CD8-positive, alpha-beta memory T cell (primary cell): ENCODE results near the gene ZP1. TPM values are rescaled to one million over a fixed set of nuclear protein-coding genes. Genes with fewer than 3 reads are reported as not detected.

Source experiments
- CTCF ChIA-PET: fragments of 350-600 bp; sonication (Branson Sonifier 250); formaldehyde crosslinking; loops from one replicate; lab custom pipeline; 2021; ENCODE audit warnings: antibody characterized with exemption; lab: Charles Lee
- POLR2A ChIA-PET: fragments of 350-600 bp; sonication (Branson Sonifier 250); formaldehyde crosslinking; loops from one replicate; lab custom pipeline; 2021; ENCODE audit warnings: antibody characterized with exemption; lab: Charles Lee
- DNase-seq, 5 donors: peaks; one replicate each; pipeline versions ENCODE4 v3.0.0 to v3.0.0-alpha.2; 2020 to 2022; ENCODE audit warnings: mixed read lengths in 1 of 5
- H3K27ac ChIP-seq: one replicate; pipeline ENCODE4 v1.7.0; 2013; ENCODE audit warnings: low read depth, mild to moderate bottlenecking, low read length, moderate library complexity
- H3K27me3 ChIP-seq: 2 replicates; pipeline ENCODE4 v1.7.0; 2013; ENCODE audit warnings: low read length, mild to moderate bottlenecking; ENCODE audit not compliant: insufficient read depth, poor library complexity, severe bottlenecking
- H3K36me3 ChIP-seq: 2 replicates; pipeline ENCODE4 v1.7.0; 2013; ENCODE audit warnings: mild to moderate bottlenecking, low read length, moderate library complexity; ENCODE audit not compliant: insufficient read depth
- H3K4me1 ChIP-seq: 2 replicates; pipeline ENCODE4 v1.7.0; 2013; ENCODE audit warnings: mild to moderate bottlenecking, low read length, moderate library complexity; ENCODE audit not compliant: insufficient read depth
- H3K4me3 ChIP-seq: 2 replicates; pipeline ENCODE4 v1.7.0; 2013; ENCODE audit warnings: mild to moderate bottlenecking, low read length
- H3K9me3 ChIP-seq: 2 replicates; pipeline ENCODE4 v1.7.0; 2013; ENCODE audit warnings: mild to moderate bottlenecking, low read length
- H3K27ac Mint-ChIP-seq, 8 donors: one replicate each; pipeline ENCODE4 v1.8.0; 2020 to 2021; ENCODE audit warnings: mixed read lengths in 8 of 8, mild to moderate bottlenecking in 6 of 8, inconsistent platforms in 3 of 8, moderate library complexity in 3 of 8
- H3K27me3 Mint-ChIP-seq, 2 donors: one replicate each; pipeline ENCODE4 v1.8.0; 2020 to 2021; ENCODE audit warnings: mixed read lengths in 2 of 2, mild to moderate bottlenecking in 1 of 2, moderate library complexity in 1 of 2
- H3K36me3 Mint-ChIP-seq, 3 donors: one replicate each; pipeline ENCODE4 v1.8.0; 2020 to 2021; ENCODE audit warnings: mixed read lengths in 3 of 3, inconsistent platforms in 1 of 3, mild to moderate bottlenecking in 1 of 3
- H3K4me1 Mint-ChIP-seq, 3 donors: one replicate each; pipeline ENCODE4 v1.8.0; 2020 to 2021; ENCODE audit warnings: mixed read lengths in 3 of 3, inconsistent platforms in 1 of 3, mild to moderate bottlenecking in 1 of 3
- H3K4me3 Mint-ChIP-seq, 7 donors: one replicate each; pipeline ENCODE4 v1.8.0; 2020 to 2021; ENCODE audit warnings: mixed read lengths in 7 of 7, mild to moderate bottlenecking in 6 of 7, moderate library complexity in 4 of 7, inconsistent platforms in 2 of 7
- H3K9me3 Mint-ChIP-seq, 5 donors: one replicate each; pipeline ENCODE4 v1.8.0; 2020 to 2022; ENCODE audit warnings: mixed read lengths in 5 of 5, mild to moderate bottlenecking in 3 of 5, moderate library complexity in 2 of 5, inconsistent platforms in 1 of 5
- polyA plus RNA-seq: library from polyadenylated mRNA; unstranded; fragments of 300-500 nt; fragmentation: Illumina TruSeq; gene quantifications from one replicate; pipeline ENCODE4 v1.2.3, GENCODE V29; 2021
- total RNA-seq, 2 experiments: library from RNA; stranded (reverse); gene quantifications; one replicate each; pipeline ENCODE4 v1.2.3, GENCODE V29; 2021

The ZP1 gene
- total and polyA plus RNA-seq, 3 experiments from 2014 or later = 0.22 TPM; not detected in 2

- H3K4me3 ChIP-seq = no peak overlapping the region
- peaks cover 29% of the 10 kb centered on the region for H3K4me1 ChIP-seq
- Mint-ChIP-seq H3K9me3 (no peaks in the 10 kb centered on the region), H3K36me3 (peaks cover 0 to 5% (median 0%) of the 10 kb centered on the region in 3 donors), H3K27ac (peak overlapping the region in 5 of 8 donors; percentile 26 to 84 (median 70)), H3K4me1 (peaks cover 19 to 53% (median 42%) of the 10 kb centered on the region in 3 donors), H3K27me3 (peaks cover 1 to 8% of the 10 kb centered on the region in 2 donors), H3K4me3 (peak overlapping the region in 1 of 7 donors; percentile 51)
- no peaks in the 10 kb centered on the region for H3K27me3 ChIP-seq
- H3K9me3 ChIP-seq = no peaks in the 10 kb centered on the region
- no peaks in the 10 kb centered on the region for H3K36me3 ChIP-seq
- ChIA-PET POLR2A (interaction anchor here (0.8 kb wide), 1 partner anchor 43 kb away, joined by 3 read pairs; no protein-coding TSS in a partner anchor), CTCF (interaction anchor here (1.2 to 2.6 kb wide), 4 partner anchors 15 to 43 kb away, joined by 3 to 10 read pairs (median 6); partner anchors contain the start of gene TMEM109)
- no peak overlapping the region for H3K27ac ChIP-seq
- DNase-seq = no peak
Measured at GRCh38 chr11:60872124-60872960, 5.0 kb downstream of the ZP1 start.

- POLR2A ChIA-PET = no interaction called here
- Histone ChIP-seq H3K36me3 (no peaks in the 10 kb centered on the region), H3K4me3 (no peak overlapping the region), H3K27ac (no peak overlapping the region), H3K9me3 (no peaks in the 10 kb centered on the region), H3K27me3 (no peaks in the 10 kb centered on the region), H3K4me1 (peaks cover 29% of the 10 kb centered on the region)
- CTCF ChIA-PET = interaction anchor here (1.2 to 2.6 kb wide), 3 partner anchors 32 to 42 kb away, joined by 3 to 10 read pairs (median 8); partner anchors contain the start of gene TMEM109
- peak overlapping the region in 5 of 8 donors; percentile 42 to 77 (median 51) for H3K27ac Mint-ChIP-seq
- H3K4me1 Mint-ChIP-seq = peaks cover 19 to 53% (median 42%) of the 10 kb centered on the region in 3 donors
- H3K4me3 Mint-ChIP-seq = peak overlapping the region in 1 of 7 donors; percentile 56
- no peak for DNase-seq
- no peaks in the 10 kb centered on the region for H3K9me3 Mint-ChIP-seq
- H3K27me3 Mint-ChIP-seq = peaks cover 1 to 8% of the 10 kb centered on the region in 2 donors
- peaks cover 0 to 9% (median 0%) of the 10 kb centered on the region in 3 donors for H3K36me3 Mint-ChIP-seq
Measured at GRCh38 chr11:60872961-60873524, 5.7 kb downstream of the ZP1 start.

GRCh38 chr11:60873533-60873932 lies 6.2 kb downstream of the ZP1 start:
- H3K4me3 ChIP-seq = no peak overlapping the region
- POLR2A ChIA-PET = no interaction called here
- H3K27ac ChIP-seq = no peak overlapping the region
- Mint-ChIP-seq H3K27ac (peak overlapping the region in 1 of 8 donors; percentile 52), H3K4me1 (peaks cover 19 to 50% (median 39%) of the 10 kb centered on the region in 3 donors), H3K36me3 (peaks cover 0 to 13% (median 0%) of the 10 kb centered on the region in 3 donors), H3K4me3 (no peak overlapping the region), H3K9me3 (no peaks in the 10 kb centered on the region), H3K27me3 (peaks cover 1 to 5% of the 10 kb centered on the region in 2 donors)
- DNase-seq = no peak
- H3K9me3 ChIP-seq = no peaks in the 10 kb centered on the region
- CTCF ChIA-PET = interaction anchor here (1.2 to 2.6 kb wide), 3 partner anchors 32 to 42 kb away, joined by 3 to 10 read pairs (median 8); partner anchors contain the start of gene TMEM109
- peaks cover 29% of the 10 kb centered on the region for H3K4me1 ChIP-seq
- no peaks in the 10 kb centered on the region for H3K36me3 ChIP-seq
- no peaks in the 10 kb centered on the region for H3K27me3 ChIP-seq

- H3K27ac Mint-ChIP-seq = peak overlapping the region in 2 of 8 donors; percentile 18 to 52
- H3K36me3 Mint-ChIP-seq = peaks cover 0 to 24% (median 0%) of the 10 kb centered on the region in 3 donors
- H3K4me1 Mint-ChIP-seq = peaks cover 14 to 41% (median 29%) of the 10 kb centered on the region in 3 donors
- H3K27me3 Mint-ChIP-seq = peaks cover 0 to under 1% of the 10 kb centered on the region in 2 donors
- no peaks in the 10 kb centered on the region for H3K9me3 Mint-ChIP-seq
- CTCF ChIA-PET = interaction anchor here (1.0 to 1.3 kb wide), 2 partner anchors 13 to 16 kb away, joined by 3 to 4 read pairs; no protein-coding TSS in a partner anchor
- no peak for DNase-seq
- no peak overlapping the region for H3K4me3 Mint-ChIP-seq
- H3K27ac ChIP-seq = no peak overlapping the region
- no peaks in the 10 kb centered on the region for H3K9me3 ChIP-seq
- no peaks in the 10 kb centered on the region for H3K27me3 ChIP-seq
- peaks cover under 1% of the 10 kb centered on the region for H3K36me3 ChIP-seq
- no peak overlapping the region for H3K4me3 ChIP-seq
- peaks cover 29% of the 10 kb centered on the region for H3K4me1 ChIP-seq
- POLR2A ChIA-PET = no interaction called here
Measured at GRCh38 chr11:60874421-60875365, 7.4 kb downstream of the ZP1 start.

- no peak for DNase-seq
- POLR2A ChIA-PET = no interaction called here
Measured at GRCh38 chr11:60875366-60876167, 8.2 kb downstream of the ZP1 start.

GRCh38 chr11:60876168-60876485 lies 8.8 kb downstream of the ZP1 start:
- ChIA-PET POLR2A (no interaction called here), CTCF (interaction anchor here (1.9 kb wide), 1 partner anchor 23 kb away, joined by 7 read pairs; no protein-coding TSS in a partner anchor)
- Mint-ChIP-seq H3K4me1 (peaks cover 11 to 29% (median 23%) of the 10 kb centered on the region in 3 donors), H3K27ac (no peak overlapping the region), H3K4me3 (no peak overlapping the region), H3K36me3 (peaks cover 0 to 39% (median 4%) of the 10 kb centered on the region in 3 donors), H3K27me3 (no peaks in the 10 kb centered on the region), H3K9me3 (no peaks in the 10 kb centered on the region)
- Histone ChIP-seq H3K27ac (no peak overlapping the region), H3K36me3 (peaks cover 10% of the 10 kb centered on the region), H3K4me3 (no peak overlapping the region), H3K4me1 (peaks cover 22% of the 10 kb centered on the region), H3K9me3 (no peaks in the 10 kb centered on the region), H3K27me3 (no peaks in the 10 kb centered on the region)
- no peak for DNase-seq

More at GRCh38 chr11:60875366-60876167, 8.2 kb downstream of the ZP1 start:
- Mint-ChIP-seq H3K36me3 (peaks cover 0 to 33% (median under 1%) of the 10 kb centered on the region in 3 donors), H3K27me3 (no peaks in the 10 kb centered on the region), H3K9me3 (no peaks in the 10 kb centered on the region), H3K27ac (no peak overlapping the region), H3K4me1 (peaks cover 14 to 35% (median 28%) of the 10 kb centered on the region in 3 donors), H3K4me3 (no peak overlapping the region)
- Histone ChIP-seq H3K9me3 (no peaks in the 10 kb centered on the region), H3K27me3 (no peaks in the 10 kb centered on the region), H3K27ac (no peak overlapping the region), H3K4me3 (no peak overlapping the region), H3K36me3 (peaks cover 9% of the 10 kb centered on the region), H3K4me1 (peaks cover 26% of the 10 kb centered on the region)
- CTCF ChIA-PET = interaction anchor here (1.0 to 1.9 kb wide), 3 partner anchors 12 to 23 kb away, joined by 3 to 7 read pairs (median 4); no protein-coding TSS in a partner anchor
